ENCODE measurements around the gene TSPO2. TPM values are rescaled to one million over a fixed set of nuclear protein-coding genes. Genes with fewer than 3 reads are reported as not detected.

Gene TSPO2
- total and polyA plus RNA-seq, 9 of the 15 experiments (the other 6 are each of a cell fraction or from before 2014, with no cell fraction given), result not detected

- TF ChIP-seq NFATC3 (IDR thresholded peaks at IDR 0.05) (no peak), ZNF561 (CRISPR knock-in tag; conservative IDR thresholded peaks at IDR 0.05) (no peak), VEZF1 (CRISPR knock-in tag; IDR thresholded peaks at IDR 0.05) (peak; percentile 82), ZNF318 (IDR thresholded peaks at IDR 0.05; ENCODE audit: borderline replicate concordance in 1 of 2, low read depth in 1 of 2) (no peak), FUS (optimal IDR thresholded peaks at IDR 0.05; ENCODE audit: low read depth, low read length) (no peak), GABPB2 (CRISPR knock-in tag; conservative IDR thresholded peaks at IDR 0.05) (no peak), HMGXB4 (CRISPR knock-in tag; IDR thresholded peaks at IDR 0.05) (no peak), ZC3H4 (CRISPR knock-in tag; IDR thresholded peaks at IDR 0.05; ENCODE audit: borderline replicate concordance) (no peak; the same call in 1 of the 2 replicates), KAT8 (IDR thresholded peaks at IDR 0.05; ENCODE audit: low read depth) (no peak), POLR2B (IDR thresholded peaks at IDR 0.05; ENCODE audit: low read depth, partially characterized antibody) (peak; percentile 72), ATF3 (IDR thresholded peaks at IDR 0.05) (no peak), ATF3 (CRISPR knock-in tag; conservative IDR thresholded peaks at IDR 0.05) (0 out of 2 replicates have a peak, but pooled peaks have one; percentile 66), CBX3 (IDR thresholded peaks at IDR 0.05; ENCODE audit: borderline replicate concordance in 1 of 2, low read length in 2 of 2) (no peak), CCAR2 (IDR thresholded peaks at IDR 0.05; ENCODE audit: low read depth, low read length) (no peak)
Measured at GRCh38 chr6:41071923-41072835, 29.9 kb downstream of the TSPO2 start, which contains the start of gene OARD1 (continued).

Data from K562 (cell line).